SIG-M5 treated with dmso at 0.1 percent for 504 hours (cell line): ENCODE measurements around the gene FOXL3.
"Not testable (repeated sequence)": the region's sequence is repeated elsewhere in the genome, so short reads cannot be mapped to it uniquely, and the experiment has no call there.

Experiments
- DNase-seq: peaks from one replicate; lab custom pipeline; 2025; ENCODE audit not compliant: unreplicated experiment; lab: John Stamatoyannopoulos, UW

The FOXL3 gene

DNA sequence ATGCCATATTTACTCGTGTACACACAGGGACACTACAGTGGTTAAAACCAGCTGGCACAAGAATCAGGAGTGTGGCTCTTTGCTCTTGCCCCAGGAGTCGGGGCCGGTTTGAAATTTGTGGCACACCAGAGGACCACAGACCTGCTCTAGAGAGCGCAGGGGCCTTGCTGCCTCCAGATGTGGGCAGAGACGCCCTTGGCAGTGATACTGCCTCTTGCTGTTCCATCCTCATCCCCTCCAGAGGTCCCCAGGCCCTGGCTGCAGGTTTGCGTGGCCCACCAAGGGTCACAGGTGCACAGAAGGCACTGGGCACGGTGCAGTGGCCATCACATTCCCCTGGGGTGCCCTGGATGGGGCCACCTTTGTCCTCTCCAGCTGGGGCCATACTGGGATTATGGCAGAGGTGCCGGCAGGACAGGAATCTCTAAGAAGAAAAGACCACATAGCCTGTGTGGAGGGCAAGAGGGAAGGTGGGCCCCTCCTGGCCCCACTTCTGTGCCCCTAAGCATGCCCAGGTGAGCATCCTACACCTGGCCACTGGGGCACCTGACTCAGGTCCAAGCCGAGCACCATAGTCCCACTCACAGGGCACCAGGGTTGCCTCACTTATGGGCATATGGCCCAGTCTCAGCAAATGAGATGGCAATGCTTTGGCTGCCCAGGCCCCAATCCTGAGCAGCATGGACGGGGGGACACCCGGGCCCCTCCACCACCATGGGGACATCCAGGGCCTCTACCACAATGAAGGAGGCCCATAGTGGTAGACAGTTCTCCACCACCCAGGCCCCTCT lies 45.6 kb downstream of the FOXL3 start:
- no peak for DNase-seq

DNA sequence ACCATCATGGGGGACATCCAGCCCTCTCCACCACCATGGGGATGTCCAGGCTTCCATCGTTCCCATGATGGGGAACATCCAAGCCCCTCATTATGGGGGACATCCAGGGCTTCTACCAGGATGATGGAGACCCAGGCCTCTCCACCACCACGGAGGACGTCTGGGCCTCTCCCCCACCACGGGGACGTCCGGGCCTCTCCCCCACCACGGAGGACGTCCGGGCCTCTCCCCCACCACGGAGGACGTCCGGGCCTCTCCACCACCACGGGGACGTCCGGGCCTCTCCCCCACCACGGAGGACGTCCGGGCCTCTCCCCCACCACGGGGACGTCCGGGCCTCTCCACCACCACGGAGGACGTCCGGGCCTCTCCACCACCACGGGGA lies 46.2 kb downstream of the FOXL3 start:
- DNase-seq: not testable (repeated sequence)

DNA sequence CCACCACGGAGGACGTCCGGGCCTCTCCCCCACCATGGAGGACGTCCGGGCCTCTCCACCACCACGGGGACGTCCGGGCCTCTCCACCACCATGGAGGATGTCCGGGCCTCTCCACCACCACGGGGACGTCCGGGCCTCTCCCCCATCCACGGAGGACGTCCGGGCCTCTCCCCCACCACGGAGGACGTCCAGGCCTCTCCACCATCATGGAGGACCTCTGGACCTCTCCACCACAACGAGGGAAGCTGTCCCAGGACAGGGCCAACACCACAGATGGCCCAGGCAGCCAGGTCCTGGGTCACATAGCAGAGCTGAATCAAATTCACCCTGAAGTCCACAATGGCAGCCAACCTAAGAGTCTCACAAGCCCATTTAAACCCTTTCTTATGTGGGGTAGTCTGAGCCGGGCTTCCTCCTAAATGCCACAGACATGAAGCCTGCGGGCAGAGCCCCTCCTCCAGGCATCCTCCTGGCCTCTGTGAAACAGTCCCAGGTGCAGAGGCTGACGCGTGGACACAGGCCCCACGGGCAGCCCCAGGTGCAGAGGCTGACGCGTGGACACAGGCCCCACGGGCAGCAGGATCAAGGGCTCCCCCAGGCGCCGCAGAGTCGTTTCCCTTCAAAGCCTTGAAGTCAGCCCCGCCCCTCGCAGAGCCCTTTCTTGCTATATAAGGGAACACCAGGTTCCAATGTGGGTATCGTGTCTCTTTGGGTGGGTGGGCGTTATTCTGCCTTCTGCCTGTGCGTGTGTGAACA lies 47.0 kb downstream of the FOXL3 start:
- no peak for DNase-seq

DNA sequence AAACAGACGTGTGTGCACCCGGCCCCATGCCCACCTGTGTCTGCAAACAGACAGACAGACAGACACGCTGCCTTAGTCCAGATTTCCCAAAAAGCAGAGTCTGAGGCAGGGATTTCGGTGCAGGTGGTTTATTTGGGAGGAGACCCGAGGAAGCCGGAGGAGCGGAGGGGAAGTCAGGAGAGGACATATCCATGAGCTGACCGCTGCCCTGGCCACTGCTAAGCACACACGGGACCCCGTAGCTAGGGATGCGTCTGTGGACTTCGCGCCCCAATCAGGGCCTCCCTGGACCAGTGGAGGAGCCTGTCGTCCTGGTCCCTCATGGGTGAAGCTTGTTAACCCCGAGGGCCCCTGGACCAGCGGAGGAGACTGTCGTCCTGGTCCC lies 47.6 kb downstream of the FOXL3 start:
- DNase-seq: no peak

DNA sequence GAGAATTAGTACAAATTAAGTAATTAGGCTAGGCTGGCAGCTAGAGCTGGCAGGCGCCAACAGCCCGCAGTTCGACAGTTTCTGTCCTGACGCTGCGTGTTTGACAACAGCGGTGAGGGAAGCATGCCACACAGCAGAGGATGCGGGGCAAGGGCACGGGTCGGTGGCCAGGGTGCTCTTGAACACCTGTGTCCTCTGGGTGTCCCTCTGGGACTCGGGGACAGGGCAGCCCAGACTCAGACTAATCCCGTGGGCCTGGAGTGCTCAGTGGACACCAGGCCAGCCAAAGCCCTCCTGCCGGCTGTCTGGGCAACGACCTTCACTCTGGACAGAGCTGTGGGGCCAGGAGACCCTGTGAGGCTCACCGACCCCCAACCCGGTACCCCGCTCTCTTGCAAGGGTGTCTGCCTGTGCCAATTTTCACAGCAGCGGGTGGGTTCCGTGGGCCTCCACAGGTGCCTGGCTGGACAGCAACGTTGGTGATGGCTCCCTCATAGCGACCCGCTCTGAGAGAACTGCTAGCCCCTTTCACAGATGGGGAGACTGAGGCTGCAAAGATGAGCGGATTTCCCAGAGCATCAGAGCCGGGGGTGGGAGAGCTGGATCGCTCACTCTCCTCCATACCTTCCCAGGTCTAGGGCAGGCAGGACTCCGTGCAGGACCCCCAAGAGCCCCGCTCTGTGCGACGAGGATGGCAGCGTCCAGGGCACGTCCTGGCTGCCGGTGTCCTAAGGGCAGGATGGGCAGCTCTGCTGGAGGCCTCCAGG lies 48.5 kb downstream of the FOXL3 start:
- no peak for DNase-seq

DNA sequence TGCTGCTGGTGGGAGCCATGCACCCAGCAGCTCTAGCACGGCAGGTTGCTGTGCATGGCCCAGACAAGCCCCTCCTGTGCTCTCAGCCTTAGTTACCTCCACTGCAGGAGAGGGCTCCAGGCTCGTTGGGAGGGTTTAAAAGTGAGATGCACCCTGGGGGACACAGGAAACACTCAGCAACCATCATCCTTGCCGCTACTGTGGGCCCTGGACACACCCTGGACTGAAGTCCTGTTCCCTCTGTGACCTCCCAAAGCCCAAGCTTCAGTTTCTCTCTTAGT lies 49.0 kb downstream of the FOXL3 start:
- no peak for DNase-seq

DNA sequence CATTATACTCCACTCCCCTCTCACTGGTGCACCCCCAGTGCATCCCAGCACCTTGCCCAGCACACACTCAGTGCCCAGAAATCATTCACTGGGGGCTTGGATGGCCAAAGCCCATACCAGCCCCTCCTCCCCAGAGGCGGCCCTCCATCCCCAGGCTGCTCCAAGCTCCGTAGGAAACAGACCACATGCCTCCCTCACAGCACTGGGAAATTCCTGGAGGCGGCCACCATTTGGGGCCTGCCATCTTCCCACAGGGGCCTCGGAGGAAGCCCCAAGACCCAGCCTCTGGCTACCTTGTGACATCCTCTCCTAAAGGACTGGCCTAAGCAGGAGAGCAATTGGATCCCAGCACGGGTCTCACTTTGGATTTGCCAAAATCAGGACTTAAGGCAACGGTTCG lies 49.7 kb downstream of the FOXL3 start:
- no peak for DNase-seq

DNA sequence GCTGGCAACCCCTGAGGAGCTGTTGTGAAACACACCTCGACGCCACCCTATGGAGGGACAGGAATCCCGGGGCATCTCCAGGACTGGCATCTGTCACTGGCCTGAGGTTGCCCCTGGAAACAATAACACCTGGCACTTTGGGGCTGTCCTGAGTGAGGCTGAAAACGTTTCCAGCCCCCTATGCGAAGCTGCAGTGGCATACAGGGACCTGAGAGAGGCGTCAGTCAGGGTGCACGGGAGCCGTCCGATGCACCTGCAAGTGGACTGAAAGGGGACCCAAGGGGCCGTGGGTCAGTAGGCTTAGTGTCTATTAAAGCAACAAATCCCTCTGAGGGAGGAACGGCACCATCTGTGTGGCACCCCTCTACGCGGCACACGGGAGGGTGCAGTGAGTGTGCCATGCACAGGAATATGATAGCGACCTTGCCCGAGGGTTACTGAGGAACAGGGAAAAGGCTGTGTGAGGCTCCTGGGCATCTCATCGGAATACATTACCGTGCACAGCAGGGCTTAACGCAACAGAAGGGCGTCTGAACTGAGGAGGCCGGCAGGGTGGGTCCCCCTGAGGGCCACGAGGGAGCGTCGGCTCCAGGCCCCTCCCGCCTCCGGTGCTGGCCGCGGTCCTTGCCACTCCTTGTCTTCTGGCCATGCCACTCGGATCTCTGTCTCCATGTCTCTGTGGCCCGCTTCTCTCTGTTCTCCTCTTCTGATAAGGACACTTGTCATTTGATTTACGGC lies 50.4 kb downstream of the FOXL3 start:
- no peak for DNase-seq
